A673 (cell line): Measurements from ENCODE around the gene IP6K1. TPM values are rescaled to one million over a fixed set of nuclear protein-coding genes. Genes with fewer than 3 reads are reported as not detected.
"Not testable (repeated sequence)": the region's sequence is repeated elsewhere in the genome, so short reads cannot be mapped to it uniquely, and the experiment has no call there.

Source experiments
- BruUV-seq: library from RNA; stranded (reverse); fragments of 400-500 nt; replicated peaks from 2 replicates; lab custom pipeline; 2021; lab: Mats Ljungman, UMichigan
- CTCF ChIA-PET: fragments of 300-600 bp; sonication (Branson Sonifier 250); formaldehyde crosslinking; loops from one replicate; lab custom pipeline; 2022; ENCODE audit warnings: antibody characterized with exemption; lab: Charles Lee
- POLR2A ChIA-PET: fragments of 300-600 bp; sonication (Branson Sonifier 250); formaldehyde crosslinking; loops from one replicate; lab custom pipeline; 2022; ENCODE audit warnings: antibody characterized with exemption; ENCODE audit not compliant: low non-redundant PET; lab: Charles Lee
- DNase-seq: peaks from one replicate; pipeline ENCODE4 v3.0.0-alpha.2; 2015; ENCODE audit warnings: low spot score
- H3K27ac ChIP-seq: fragments of 200-600 bp; sonication (generic); 2 replicates; pipeline ENCODE4 v1.5.1; 2016; ENCODE audit warnings: mixed run types, low read depth, mild to moderate bottlenecking, mixed read lengths, antibody characterized with exemption, low read length; ENCODE audit not compliant: poor library complexity, severe bottlenecking
- H3K27me3 ChIP-seq: fragments of 200-600 bp; sonication (generic); replicated peaks from 2 replicates; pipeline ENCODE4 v1.6.1; 2017; ENCODE audit warnings: mixed run types, low read depth, mild to moderate bottlenecking, mixed read lengths, antibody characterized with exemption, low read length; ENCODE audit not compliant: insufficient read depth, poor library complexity
- H3K36me3 ChIP-seq: fragments of 200-600 bp; sonication (generic); 2 replicates; pipeline ENCODE4 v1.6.1; 2016; ENCODE audit warnings: mixed run types, mild to moderate bottlenecking, mixed read lengths, antibody characterized with exemption, low read length; ENCODE audit not compliant: insufficient read depth, poor library complexity, severe bottlenecking
- H3K4me1 ChIP-seq: fragments of 200-600 bp; sonication (generic); 2 replicates; pipeline ENCODE4 v1.6.1; 2017; ENCODE audit warnings: mixed run types, mild to moderate bottlenecking, mixed read lengths, antibody characterized with exemption, low read length; ENCODE audit not compliant: insufficient read depth, poor library complexity, severe bottlenecking
- H3K4me3 ChIP-seq: fragments of 200-600 bp; sonication (generic); 2 replicates; pipeline ENCODE4 v1.5.1; 2016; ENCODE audit warnings: low read depth, mixed run types, mild to moderate bottlenecking, mixed read lengths, low read length; ENCODE audit not compliant: poor library complexity, severe bottlenecking
- H3K9me3 ChIP-seq: fragments of 200-600 bp; sonication (generic); 2 replicates; pipeline ENCODE4 v1.6.1; 2016; ENCODE audit warnings: mixed run types, low read depth, mild to moderate bottlenecking, mixed read lengths, antibody characterized with exemption, low read length; ENCODE audit not compliant: poor library complexity, severe bottlenecking
- CTCF ChIP-seq: fragments of 300-800, 200-600 bp; sonication (generic); conservative IDR thresholded peaks from 2 replicates; pipeline ENCODE4 v1.5.1; 2017; ENCODE audit warnings: low read depth, mild to moderate bottlenecking, antibody characterized with exemption, low read length, moderate library complexity, mixed read lengths
- EZH2 ChIP-seq: fragments of 200-600 bp; sonication (generic); IDR thresholded peaks from 2 replicates; pipeline ENCODE4 v1.6.1; 2017; ENCODE audit warnings: borderline replicate concordance, low read depth, mild to moderate bottlenecking, mixed read lengths, antibody characterized with exemption, low read length; ENCODE audit not compliant: poor library complexity, severe bottlenecking
- intact Hi-C: fragments of 100-400 bp; cut with micrococcal nuclease; formaldehyde crosslinking; loops from one replicate; pipeline ENCODE4 v1.10.0; 2022; ENCODE audit not compliant: unreplicated experiment
- total RNA-seq: library from RNA; stranded (reverse); gene quantifications from 2 replicates; pipeline ENCODE4 v1.2.3, GENCODE V29; 2021

The IP6K1 gene
- total RNA-seq, 1 experiment from 2014 or later: 29.0 TPM

DNA sequence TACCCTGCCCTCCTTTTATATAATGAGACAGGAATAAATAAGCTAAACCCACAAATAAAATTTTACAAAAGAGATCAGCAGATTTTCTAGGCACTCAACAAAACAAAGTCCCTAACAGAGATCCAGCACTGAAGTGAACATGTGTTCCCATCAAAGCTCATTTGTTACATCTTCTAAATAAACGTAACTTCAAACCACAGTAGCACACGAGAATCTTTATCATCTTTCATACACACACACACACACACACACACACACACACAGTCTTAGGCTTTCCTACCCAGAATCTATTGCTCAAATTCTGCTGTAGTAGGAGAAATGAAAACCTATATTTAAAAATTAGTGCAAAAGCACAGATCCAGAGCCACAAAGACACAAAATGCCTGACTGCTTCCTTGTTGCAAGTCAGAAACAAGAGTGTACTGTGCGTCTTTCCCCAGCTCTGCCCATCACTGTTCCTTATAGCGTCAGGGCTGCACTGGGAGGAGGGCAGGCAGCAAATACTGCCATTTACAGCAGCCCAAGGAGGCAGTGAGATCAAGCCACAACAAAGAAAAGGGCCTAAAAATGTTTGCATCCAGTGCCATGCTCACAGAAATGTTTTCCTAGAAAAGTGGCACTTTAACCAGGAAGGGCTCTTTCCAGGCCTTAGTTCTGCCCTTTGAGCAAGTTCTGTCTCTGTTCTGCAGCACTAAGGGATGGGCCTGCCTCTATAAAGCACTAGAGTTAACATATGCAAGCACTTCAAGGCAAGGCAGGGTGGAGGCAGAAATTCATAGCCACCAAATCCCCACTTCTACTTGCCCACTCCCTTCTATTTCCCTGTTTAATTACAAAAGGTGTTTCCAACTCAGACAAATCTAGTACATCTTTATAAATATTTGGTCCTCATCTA is 6.0 kb downstream of the IP6K1 start:
- no peak overlapping the region for H3K27ac ChIP-seq
- no TSS peak for BruUV-seq
- no peak overlapping the region for H3K4me3 ChIP-seq
- ChIA-PET CTCF (no interaction called here), POLR2A (interaction anchor here (0.6 kb wide), 1 partner anchor 625 kb away, joined by 3 read pairs; no protein-coding TSS in a partner anchor)
- H3K27me3 ChIP-seq: no peaks in the 10 kb centered on the region
- peaks cover 6% of the 10 kb centered on the region for H3K36me3 ChIP-seq
- TF ChIP-seq EZH2: no peak
- no peak for TF ChIP-seq CTCF
- no peaks in the 10 kb centered on the region for H3K9me3 ChIP-seq
- intact Hi-C loops: no loop called here
- no peaks in the 10 kb centered on the region for H3K4me1 ChIP-seq
- no peak for DNase-seq

DNA sequence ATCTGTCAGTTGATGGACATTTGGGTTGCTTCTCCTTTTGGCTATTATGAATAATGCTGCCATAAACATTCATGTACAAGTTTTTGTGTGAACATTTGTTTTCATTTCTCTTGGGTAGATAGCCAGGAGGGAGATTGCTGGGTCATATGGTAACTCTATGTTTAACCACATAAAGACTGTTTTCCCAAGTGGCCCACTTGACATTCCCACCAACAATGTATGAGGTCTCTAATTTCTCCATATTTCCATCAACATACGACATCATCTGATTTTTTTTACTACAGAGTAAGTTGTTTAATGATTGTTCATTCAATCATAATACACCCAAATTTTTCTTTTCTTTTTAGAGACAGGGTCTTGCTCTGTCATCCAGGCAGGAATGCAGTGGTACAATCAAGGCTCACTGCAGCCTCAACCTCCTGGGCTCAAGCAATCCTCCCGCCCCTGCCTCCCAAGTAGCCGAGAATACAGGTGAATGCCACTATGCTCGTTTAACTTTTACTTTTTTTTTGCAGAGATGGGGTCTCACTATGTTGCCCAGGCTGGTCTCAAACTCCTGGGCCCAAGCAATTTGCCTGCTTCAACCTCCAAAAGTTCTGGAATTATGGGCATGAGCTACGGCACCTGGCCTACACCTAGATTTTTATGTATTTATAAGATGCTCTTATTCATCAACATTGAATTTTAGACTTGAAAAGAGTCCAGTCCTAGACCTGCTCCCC is 6.8 kb downstream of the IP6K1 start:
- BruUV-seq: TSS peak; percentile 9
- Histone ChIP-seq H3K9me3 (no peaks in the 10 kb centered on the region), H3K27ac (no peak overlapping the region), H3K4me3 (no peak overlapping the region), H3K36me3 (peaks cover 6% of the 10 kb centered on the region), H3K27me3 (no peaks in the 10 kb centered on the region), H3K4me1 (no peaks in the 10 kb centered on the region)
- TF ChIP-seq EZH2: no peak
- TF ChIP-seq CTCF: no peak
- ChIA-PET POLR2A (interaction anchor here (0.6 kb wide), 1 partner anchor 624 kb away, joined by 3 read pairs; no protein-coding TSS in a partner anchor), CTCF (no interaction called here)
- intact Hi-C loops: no loop called here
- DNase-seq: no peak

DNA sequence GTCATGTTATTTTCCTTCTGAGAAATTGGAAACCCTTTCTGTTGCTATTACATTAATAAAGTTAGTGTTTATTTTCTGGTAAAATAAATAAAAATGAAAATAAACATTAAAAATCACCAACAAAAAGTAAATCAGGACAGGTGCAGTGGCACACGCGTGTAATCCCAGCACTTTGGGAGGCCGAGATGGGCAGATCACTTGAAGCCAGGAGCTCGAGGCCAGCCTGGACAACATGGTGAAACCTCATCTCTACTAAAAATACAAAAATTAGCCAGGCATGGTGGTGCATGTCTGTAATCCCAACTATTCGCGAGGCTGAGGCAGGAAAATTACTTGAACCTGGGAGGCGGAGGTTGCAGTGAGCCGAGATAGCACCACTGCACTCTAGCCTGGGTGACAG is 10.2 kb downstream of the IP6K1 start:
- H3K4me3 ChIP-seq, H3K36me3 ChIP-seq, intact Hi-C loops, H3K27ac ChIP-seq, BruUV-seq, H3K4me1 ChIP-seq, CTCF ChIA-PET, POLR2A ChIA-PET, H3K27me3 ChIP-seq, H3K9me3 ChIP-seq, DNase-seq: not testable (repeated sequence)
